Measurements from ENCODE around the gene HP1BP3.

GRCh38 chr1:20711285-20712214 lies 75.6 kb downstream of the HP1BP3 start:
- TF ChIP-seq EZH2 (IDR thresholded peaks at IDR 0.05; ENCODE audit: borderline replicate concordance) (no peak), CTCF (IDR thresholded peaks at IDR 0.05; ENCODE audit: poor library complexity) (no peak)

Measured in hepatocyte (in vitro differentiated cells).